GM10847 (cell line): ENCODE results near the gene CCDC63.

Experiments
- POLR2A ChIP-seq: IDR thresholded peaks from 2 replicates; pipeline ENCODE4 v1.6.1; 2011; ENCODE audit not compliant: insufficient read length; ENCODE audit errors: extremely low read depth

Gene CCDC63

GRCh38 chr12:110937104-110937641 lies 90.4 kb downstream of the CCDC63 start:
- no peak for TF ChIP-seq POLR2A

DNA sequence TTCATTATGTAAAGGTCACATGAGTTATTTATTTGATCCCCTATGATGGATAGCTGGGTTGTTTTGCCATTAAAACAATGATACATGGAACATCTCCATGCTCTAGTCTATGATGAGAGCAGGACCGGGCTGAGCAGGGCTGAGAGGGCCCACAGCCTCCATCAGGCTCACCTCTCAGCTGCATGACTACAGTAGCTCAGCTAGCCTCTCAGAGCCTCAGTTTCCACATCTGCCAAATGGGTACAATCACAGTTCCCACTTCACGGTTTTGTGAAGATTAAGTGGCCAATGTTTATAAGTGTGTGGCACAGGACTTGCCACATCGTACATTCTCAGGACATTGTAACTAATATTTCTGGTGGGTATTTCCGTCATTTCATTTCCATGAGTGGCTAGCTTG lies 93.5 kb downstream of the CCDC63 start:
- TF ChIP-seq POLR2A = no peak

DNA sequence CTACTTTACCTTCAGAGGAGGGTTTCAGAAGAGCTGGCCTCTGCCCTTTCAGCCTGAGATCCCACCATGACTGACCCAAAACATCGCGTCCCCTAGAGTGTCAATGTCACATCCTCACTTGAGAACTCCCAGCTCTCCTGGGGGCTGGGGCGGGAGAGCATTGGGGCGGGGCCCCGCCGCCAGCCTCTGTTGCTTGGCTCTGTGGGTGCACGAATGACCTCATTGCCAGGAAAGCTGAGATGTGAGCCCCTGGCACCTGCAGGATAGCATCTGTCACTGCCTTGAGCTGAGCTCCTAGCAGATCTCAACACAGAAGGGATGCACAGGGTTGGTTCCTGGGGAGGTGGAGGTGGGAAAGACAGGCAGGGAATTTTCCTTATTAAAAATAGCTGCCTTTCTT lies 94.1 kb downstream of the CCDC63 start:
- TF ChIP-seq POLR2A = no peak

- no peak for TF ChIP-seq POLR2A
Observed at GRCh38 chr12:110941391-110941790, 94.6 kb downstream of the CCDC63 start.

DNA sequence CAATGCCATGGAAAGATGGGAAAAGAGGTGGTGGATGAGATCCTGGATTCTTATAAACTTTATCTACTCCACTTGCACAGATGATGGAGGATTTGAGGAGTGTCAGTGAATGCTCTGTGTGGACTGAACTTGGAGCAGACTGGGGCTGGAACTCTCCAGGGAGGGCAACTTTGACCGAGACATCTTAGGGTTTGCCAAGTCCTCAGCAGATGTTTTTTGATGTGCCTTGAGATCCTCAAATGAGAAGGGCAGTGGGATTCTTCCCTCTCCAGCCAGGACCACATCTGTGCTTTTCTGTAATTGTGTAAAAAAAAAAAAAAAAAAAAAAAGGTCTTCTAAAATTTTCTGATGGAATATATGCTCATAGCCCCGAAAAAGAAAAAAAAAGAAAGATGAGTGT lies 96.6 kb downstream of the CCDC63 start:
- TF ChIP-seq POLR2A = no peak

GRCh38 chr12:110948041-110948440 lies 101.3 kb downstream of the CCDC63 start:
- no peak for TF ChIP-seq POLR2A
